Measurements from ENCODE around the gene CAVIN4. TPM values are rescaled to one million over a fixed set of nuclear protein-coding genes. Genes with fewer than 3 reads are reported as not detected.

Gene CAVIN4
- total RNA-seq, 1 experiment from 2014 or later, result 0.67 TPM

DNA sequence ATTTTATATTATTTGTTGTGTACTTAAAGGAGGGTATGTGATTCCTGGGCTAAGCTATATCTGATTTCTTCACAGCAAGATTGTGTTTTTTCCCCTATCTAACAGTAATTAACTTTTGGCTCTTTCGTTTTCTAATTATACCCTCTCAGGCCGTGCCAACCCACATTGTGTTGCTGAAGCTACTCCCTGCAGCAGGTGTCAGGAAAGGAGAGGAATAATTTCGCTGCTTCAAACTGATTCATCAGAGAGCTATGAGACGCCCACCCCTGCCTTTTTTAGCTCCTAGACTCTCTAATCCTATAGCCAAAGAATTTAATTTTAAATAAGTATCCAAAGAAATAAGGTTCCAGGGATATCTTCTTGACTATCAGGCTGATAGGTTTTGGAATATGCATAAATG is 3.8 kb downstream of the CAVIN4 start:
- Histone ChIP-seq H3K9me3 (ENCODE audit: low read length) (no peaks in the 10 kb centered on the region), H3K27ac (ENCODE audit: low read length) (no peak overlapping the region), H3K27me3 (ENCODE audit: low read length) (no peaks in the 10 kb centered on the region), H3K9ac (ENCODE audit: low read length) (no peak overlapping the region), H3K4me1 (ENCODE audit: low read length) (no peaks in the 10 kb centered on the region), H3K36me3 (ENCODE audit: insufficient read depth, low read length) (no peaks in the 10 kb centered on the region), H3K4me2 (ENCODE audit: low read depth, low read length, poor library complexity, severe bottlenecking) (no peak overlapping the region), H3K4me3 (ENCODE audit: low read length) (no peak overlapping the region), H4K20me1 (ENCODE audit: insufficient read depth, low read depth, low read length) (no peaks in the 10 kb centered on the region), H2AFZ (ENCODE audit: low read length) (no peak overlapping the region), H3K79me2 (ENCODE audit: low read length) (no peaks in the 10 kb centered on the region), H3K9me2 (replicated peaks; ENCODE audit: insufficient read depth, low read length) (no peaks in the 10 kb centered on the region)
- DNase-seq, result no peak

DNA sequence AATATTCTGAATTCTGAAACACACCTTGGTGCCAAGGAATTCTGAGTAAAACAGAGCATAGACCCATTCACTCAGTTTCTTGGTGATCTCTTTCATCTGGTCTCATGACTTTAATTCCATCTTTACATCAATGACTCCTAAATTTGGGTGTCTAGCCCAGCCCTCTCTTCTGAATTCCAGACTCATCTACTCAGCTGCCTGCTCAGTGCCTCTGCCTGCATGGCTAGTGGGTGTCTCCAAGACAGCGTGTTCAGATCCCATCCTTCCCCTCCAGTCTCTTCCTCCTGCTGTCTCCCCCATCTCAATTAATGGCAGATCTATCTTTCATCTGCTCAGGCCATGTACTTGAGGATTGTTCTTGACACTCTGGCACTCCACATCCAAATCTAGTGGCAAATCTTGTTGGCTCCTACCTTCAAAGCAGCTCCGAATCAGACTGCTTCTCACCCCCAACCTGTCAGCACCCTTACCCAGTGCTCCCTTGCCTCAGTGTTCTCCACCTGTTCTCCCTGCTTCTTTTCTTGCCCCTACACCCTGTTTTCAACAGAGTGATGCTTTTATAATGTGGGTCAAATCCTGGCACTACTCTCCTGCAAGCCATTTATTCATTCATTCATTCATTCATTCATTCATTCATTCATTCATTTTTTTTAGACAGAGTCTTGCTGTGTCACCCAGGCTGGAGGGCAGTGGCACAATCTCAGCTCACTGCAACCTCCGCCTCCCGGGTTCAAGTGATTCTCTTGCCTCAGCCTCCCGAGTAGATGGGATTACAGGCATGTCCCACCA is 5.3 kb downstream of the CAVIN4 start:
- no peak overlapping the region for H3K9ac ChIP-seq (ENCODE audit: low read length)
- H3K36me3 ChIP-seq (ENCODE audit: insufficient read depth, low read length), result no peaks in the 10 kb centered on the region

GRCh38 chr9:100584951-100585350 is 7.1 kb downstream of the CAVIN4 start:
- Histone ChIP-seq H3K4me3 (ENCODE audit: low read length) (no peak overlapping the region), H2AFZ (ENCODE audit: low read length) (no peak overlapping the region), H3K4me2 (ENCODE audit: low read depth, low read length, poor library complexity, severe bottlenecking) (no peak overlapping the region), H3K4me1 (ENCODE audit: low read length) (no peaks in the 10 kb centered on the region), H3K79me2 (ENCODE audit: low read length) (no peaks in the 10 kb centered on the region), H3K27me3 (ENCODE audit: low read length) (no peaks in the 10 kb centered on the region), H3K36me3 (ENCODE audit: insufficient read depth, low read length) (no peaks in the 10 kb centered on the region), H3K9ac (ENCODE audit: low read length) (no peak overlapping the region), H3K9me3 (ENCODE audit: low read length) (no peaks in the 10 kb centered on the region), H4K20me1 (ENCODE audit: insufficient read depth, low read depth, low read length) (no peaks in the 10 kb centered on the region), H3K27ac (ENCODE audit: low read length) (no peak overlapping the region), H3K9me2 (replicated peaks; ENCODE audit: insufficient read depth, low read length) (no peaks in the 10 kb centered on the region)
- DNase-seq, result no peak

More for the DNA sequence above, 5.3 kb downstream of the CAVIN4 start:
- no peaks in the 10 kb centered on the region for H3K9me3 ChIP-seq (ENCODE audit: low read length)
- H3K4me1 ChIP-seq (ENCODE audit: low read length), result no peaks in the 10 kb centered on the region
- no peak overlapping the region for H3K4me3 ChIP-seq (ENCODE audit: low read length)
- H3K79me2 ChIP-seq (ENCODE audit: low read length), result no peaks in the 10 kb centered on the region
- DNase-seq, result no peak
- H3K4me2 ChIP-seq (ENCODE audit: low read depth, low read length, poor library complexity, severe bottlenecking), result no peak overlapping the region
- no peak overlapping the region for H2AFZ ChIP-seq (ENCODE audit: low read length)
- no peaks in the 10 kb centered on the region for H3K9me2 ChIP-seq (replicated peaks; ENCODE audit: insufficient read depth, low read length)
- H4K20me1 ChIP-seq (ENCODE audit: insufficient read depth, low read depth, low read length), result no peaks in the 10 kb centered on the region
- H3K27me3 ChIP-seq (ENCODE audit: low read length), result no peaks in the 10 kb centered on the region
- no peak overlapping the region for H3K27ac ChIP-seq (ENCODE audit: low read length)

GRCh38 chr9:100586093-100586492 is 8.2 kb downstream of the CAVIN4 start:
- no peak overlapping the region for H3K4me2 ChIP-seq (ENCODE audit: low read depth, low read length, poor library complexity, severe bottlenecking)
- H3K27me3 ChIP-seq (ENCODE audit: low read length), result no peaks in the 10 kb centered on the region
- no peak overlapping the region for H3K4me3 ChIP-seq (ENCODE audit: low read length)
- H3K36me3 ChIP-seq (ENCODE audit: insufficient read depth, low read length), result no peaks in the 10 kb centered on the region
- no peaks in the 10 kb centered on the region for H4K20me1 ChIP-seq (ENCODE audit: insufficient read depth, low read depth, low read length)
- no peaks in the 10 kb centered on the region for H3K9me2 ChIP-seq (replicated peaks; ENCODE audit: insufficient read depth, low read length)
- no peaks in the 10 kb centered on the region for H3K79me2 ChIP-seq (ENCODE audit: low read length)
- no peaks in the 10 kb centered on the region for H3K9me3 ChIP-seq (ENCODE audit: low read length)
- no peak for DNase-seq
- no peak overlapping the region for H3K9ac ChIP-seq (ENCODE audit: low read length)
- H3K27ac ChIP-seq (ENCODE audit: low read length), result no peak overlapping the region
- no peak overlapping the region for H2AFZ ChIP-seq (ENCODE audit: low read length)
- H3K4me1 ChIP-seq (ENCODE audit: low read length), result no peaks in the 10 kb centered on the region

DNA sequence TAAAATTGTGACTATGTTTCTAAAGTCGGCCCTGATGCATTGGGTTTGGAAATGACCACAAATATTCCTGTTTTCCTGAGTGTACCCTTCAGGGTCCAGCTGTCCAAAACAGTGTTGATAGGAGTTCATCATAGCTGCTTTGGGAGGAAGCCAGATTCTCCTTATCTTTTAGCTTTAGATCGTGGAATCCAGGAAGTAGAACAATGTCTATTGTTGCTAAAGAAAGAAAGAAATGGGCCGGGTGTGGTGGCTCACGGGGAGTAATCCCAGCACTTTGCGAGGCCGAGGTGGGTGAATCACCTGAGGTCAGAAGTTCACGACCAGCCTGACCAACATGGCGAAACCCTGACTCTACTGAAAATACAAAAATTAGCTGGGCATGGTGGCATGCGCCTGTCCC is 9.5 kb downstream of the CAVIN4 start:
- Histone ChIP-seq H3K4me2 (ENCODE audit: low read depth, low read length, poor library complexity, severe bottlenecking) (no peak overlapping the region), H4K20me1 (ENCODE audit: insufficient read depth, low read depth, low read length) (no peaks in the 10 kb centered on the region), H3K9me2 (replicated peaks; ENCODE audit: insufficient read depth, low read length) (no peaks in the 10 kb centered on the region), H3K9me3 (ENCODE audit: low read length) (no peaks in the 10 kb centered on the region), H2AFZ (ENCODE audit: low read length) (no peak overlapping the region), H3K79me2 (ENCODE audit: low read length) (no peaks in the 10 kb centered on the region), H3K27me3 (ENCODE audit: low read length) (no peaks in the 10 kb centered on the region), H3K36me3 (ENCODE audit: insufficient read depth, low read length) (no peaks in the 10 kb centered on the region), H3K4me3 (ENCODE audit: low read length) (no peak overlapping the region), H3K9ac (ENCODE audit: low read length) (no peak overlapping the region), H3K4me1 (ENCODE audit: low read length) (no peaks in the 10 kb centered on the region), H3K27ac (ENCODE audit: low read length) (no peak overlapping the region)
- DNase-seq, result no peak

DNA sequence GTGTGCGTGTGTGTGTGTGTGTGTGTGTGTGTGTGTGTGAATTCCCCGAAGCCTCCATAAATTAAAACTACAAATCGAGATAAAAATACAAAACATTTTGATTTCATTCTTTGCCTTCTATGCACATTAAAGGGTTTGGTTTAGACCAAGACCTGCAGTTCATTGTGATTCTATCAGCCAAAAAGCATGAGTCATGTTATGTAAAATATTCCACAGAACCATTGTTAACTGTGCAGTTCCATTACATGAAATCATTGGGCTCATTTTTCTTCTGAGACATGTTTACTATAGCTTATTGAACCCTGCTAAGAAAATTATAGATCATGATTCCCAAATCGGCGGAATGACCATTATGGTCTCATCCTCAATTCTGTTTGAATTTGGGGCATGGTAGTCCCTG is 11.7 kb downstream of the CAVIN4 start:
- no peak overlapping the region for H3K4me3 ChIP-seq (ENCODE audit: low read length)

DNA sequence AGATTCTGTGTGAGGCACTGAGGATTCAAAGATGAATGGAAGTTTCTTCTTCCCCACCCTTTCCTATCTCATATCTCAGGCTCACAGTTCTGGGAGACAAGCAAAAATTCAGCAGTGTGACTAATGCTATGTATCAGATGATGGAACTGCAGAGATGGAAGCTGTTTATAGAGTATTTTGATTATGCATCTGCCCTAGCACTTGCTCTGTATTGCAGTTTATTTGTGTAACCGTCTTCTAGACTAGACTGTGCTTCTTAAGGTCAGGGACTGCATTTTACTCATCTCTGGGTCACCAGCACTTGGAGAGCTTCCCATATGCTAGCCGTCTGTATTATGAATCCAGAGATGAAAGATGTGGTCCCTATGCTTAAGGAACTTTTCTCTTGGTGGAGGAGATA is 12.6 kb downstream of the CAVIN4 start:
- H3K36me3 ChIP-seq (ENCODE audit: insufficient read depth, low read length), result no peaks in the 10 kb centered on the region
- H3K4me1 ChIP-seq (ENCODE audit: low read length), result no peaks in the 10 kb centered on the region
- no peaks in the 10 kb centered on the region for H3K79me2 ChIP-seq (ENCODE audit: low read length)
- no peak overlapping the region for H3K27ac ChIP-seq (ENCODE audit: low read length)
- no peaks in the 10 kb centered on the region for H3K9me2 ChIP-seq (replicated peaks; ENCODE audit: insufficient read depth, low read length)
- no peaks in the 10 kb centered on the region for H3K9me3 ChIP-seq (ENCODE audit: low read length)
- H3K27me3 ChIP-seq (ENCODE audit: low read length), result no peaks in the 10 kb centered on the region
- no peak overlapping the region for H3K4me2 ChIP-seq (ENCODE audit: low read depth, low read length, poor library complexity, severe bottlenecking)
- H3K4me3 ChIP-seq (ENCODE audit: low read length), result no peak overlapping the region
- H4K20me1 ChIP-seq (ENCODE audit: insufficient read depth, low read depth, low read length), result no peaks in the 10 kb centered on the region
- DNase-seq, result no peak
- no peak overlapping the region for H3K9ac ChIP-seq (ENCODE audit: low read length)
- no peak overlapping the region for H2AFZ ChIP-seq (ENCODE audit: low read length)

More for the DNA sequence above, 11.7 kb downstream of the CAVIN4 start:
- no peak overlapping the region for H2AFZ ChIP-seq (ENCODE audit: low read length)
- H4K20me1 ChIP-seq (ENCODE audit: insufficient read depth, low read depth, low read length), result no peaks in the 10 kb centered on the region
- no peaks in the 10 kb centered on the region for H3K4me1 ChIP-seq (ENCODE audit: low read length)
- no peaks in the 10 kb centered on the region for H3K79me2 ChIP-seq (ENCODE audit: low read length)
- H3K27me3 ChIP-seq (ENCODE audit: low read length), result no peaks in the 10 kb centered on the region
- no peaks in the 10 kb centered on the region for H3K9me3 ChIP-seq (ENCODE audit: low read length)
- no peak overlapping the region for H3K4me2 ChIP-seq (ENCODE audit: low read depth, low read length, poor library complexity, severe bottlenecking)
- no peak for DNase-seq
- no peaks in the 10 kb centered on the region for H3K36me3 ChIP-seq (ENCODE audit: insufficient read depth, low read length)
- no peak overlapping the region for H3K27ac ChIP-seq (ENCODE audit: low read length)
- no peaks in the 10 kb centered on the region for H3K9me2 ChIP-seq (replicated peaks; ENCODE audit: insufficient read depth, low read length)
- H3K9ac ChIP-seq (ENCODE audit: low read length), result no peak overlapping the region

DNA sequence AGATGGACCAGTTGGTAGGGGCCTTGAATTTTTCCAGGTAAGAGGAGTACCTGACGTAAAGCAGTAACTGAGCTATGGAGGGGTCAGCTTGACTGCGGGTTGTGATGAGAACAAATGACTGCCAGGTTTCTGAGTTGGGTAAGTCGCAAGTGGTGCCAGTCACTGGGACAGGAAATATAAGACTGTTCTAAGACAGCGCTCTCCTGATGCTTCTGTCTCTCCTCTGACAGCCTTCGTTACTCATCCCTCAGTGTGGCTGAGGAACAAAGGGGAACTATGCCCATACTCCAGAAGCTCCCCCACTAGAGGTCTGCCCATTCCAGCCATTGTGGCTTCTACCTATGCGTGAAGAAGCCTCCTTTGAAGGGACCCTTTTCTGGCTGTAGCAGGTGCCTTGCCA is 13.3 kb downstream of the CAVIN4 start:
- H3K27me3 ChIP-seq (ENCODE audit: low read length), result no peaks in the 10 kb centered on the region
- H3K9ac ChIP-seq (ENCODE audit: low read length), result no peak overlapping the region
- H4K20me1 ChIP-seq (ENCODE audit: insufficient read depth, low read depth, low read length), result no peaks in the 10 kb centered on the region
- H3K27ac ChIP-seq (ENCODE audit: low read length), result no peak overlapping the region
- H3K4me1 ChIP-seq (ENCODE audit: low read length), result no peaks in the 10 kb centered on the region
- H2AFZ ChIP-seq (ENCODE audit: low read length), result no peak overlapping the region
- H3K4me3 ChIP-seq (ENCODE audit: low read length), result no peak overlapping the region
- H3K36me3 ChIP-seq (ENCODE audit: insufficient read depth, low read length), result no peaks in the 10 kb centered on the region
- H3K4me2 ChIP-seq (ENCODE audit: low read depth, low read length, poor library complexity, severe bottlenecking), result no peak overlapping the region
- H3K9me2 ChIP-seq (replicated peaks; ENCODE audit: insufficient read depth, low read length), result no peaks in the 10 kb centered on the region
- DNase-seq, result no peak
- no peaks in the 10 kb centered on the region for H3K79me2 ChIP-seq (ENCODE audit: low read length)
- H3K9me3 ChIP-seq (ENCODE audit: low read length), result no peaks in the 10 kb centered on the region
